NCI-H526 (cell line): ENCODE results near the gene SMYD2.

ENCODE experiments used
- DNase-seq, 2 experiments: peaks; one replicate each; lab custom pipeline; 2025; lab: John Stamatoyannopoulos, UW

SMYD2 gene

DNA sequence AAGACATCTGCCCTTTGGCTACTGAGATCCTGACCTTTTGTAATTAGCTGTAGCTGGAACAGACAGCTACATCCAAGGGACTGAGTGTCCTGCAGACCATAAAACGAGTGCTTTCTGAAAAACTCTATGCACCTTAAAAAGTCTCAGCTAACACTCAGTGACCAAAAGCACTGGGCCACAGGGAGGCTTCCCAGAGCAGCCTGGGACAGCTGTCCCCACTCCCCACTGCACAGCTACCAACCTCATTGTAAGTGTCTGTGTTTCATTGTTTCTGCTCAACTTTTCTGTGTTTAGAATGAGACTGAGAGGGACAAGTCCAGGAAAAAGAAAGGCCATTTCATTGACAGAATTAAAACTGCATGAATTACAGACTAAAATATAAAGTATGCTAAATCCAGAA lies 80.7 kb downstream of the SMYD2 start:
- no peak for DNase-seq

DNA sequence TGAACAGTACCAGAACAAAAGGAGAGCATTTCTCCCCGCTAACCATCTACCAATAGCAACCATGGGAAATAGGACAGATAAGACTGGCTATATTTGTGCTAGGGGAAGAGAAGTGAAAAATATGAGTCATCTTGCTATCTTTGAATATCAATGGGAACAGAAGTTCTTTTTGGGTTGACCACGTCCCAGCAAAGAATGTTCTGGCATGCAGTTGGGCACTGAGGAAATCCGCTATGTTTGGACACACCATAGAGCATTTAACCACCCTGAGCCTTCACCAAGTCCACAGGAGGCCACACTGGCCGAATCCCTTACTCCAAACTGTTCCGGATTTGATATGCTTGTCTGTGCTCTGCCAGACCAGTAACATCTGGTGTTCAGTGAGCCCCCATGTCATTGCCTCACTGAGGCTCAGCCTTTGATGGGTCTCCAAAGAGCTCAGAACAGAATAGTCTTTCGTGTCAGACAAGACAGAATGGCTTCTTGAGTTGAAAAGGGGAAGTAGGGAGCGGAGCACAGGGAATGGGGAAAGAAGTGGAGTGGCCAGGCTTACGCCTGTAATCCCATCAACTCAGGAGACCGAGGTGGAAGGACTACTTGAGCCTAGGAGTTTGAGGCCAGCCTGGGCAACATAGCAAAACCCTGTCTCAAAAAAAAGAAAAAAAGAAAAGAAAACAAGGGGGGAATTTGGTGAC lies 81.4 kb downstream of the SMYD2 start:
- DNase-seq: no peak

DNA sequence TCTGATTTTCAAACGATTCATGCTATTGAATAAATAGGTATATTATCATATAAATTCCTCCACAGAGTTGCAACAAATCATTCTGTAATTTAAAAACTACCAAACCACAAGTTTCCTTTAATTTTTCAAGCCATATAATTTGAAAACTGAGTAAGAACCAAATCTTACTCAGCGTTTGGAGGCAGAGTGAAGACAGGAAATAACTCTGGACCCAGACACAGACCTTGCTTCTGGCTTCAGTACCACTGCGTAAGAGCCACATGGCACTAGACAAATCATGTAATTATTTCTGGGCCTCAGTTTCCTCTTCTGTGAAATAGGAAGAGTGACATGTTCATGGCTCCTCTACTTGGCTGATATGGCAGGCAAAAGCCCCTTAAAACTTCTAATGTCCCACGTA lies 82.4 kb downstream of the SMYD2 start:
- no peak for DNase-seq

DNA sequence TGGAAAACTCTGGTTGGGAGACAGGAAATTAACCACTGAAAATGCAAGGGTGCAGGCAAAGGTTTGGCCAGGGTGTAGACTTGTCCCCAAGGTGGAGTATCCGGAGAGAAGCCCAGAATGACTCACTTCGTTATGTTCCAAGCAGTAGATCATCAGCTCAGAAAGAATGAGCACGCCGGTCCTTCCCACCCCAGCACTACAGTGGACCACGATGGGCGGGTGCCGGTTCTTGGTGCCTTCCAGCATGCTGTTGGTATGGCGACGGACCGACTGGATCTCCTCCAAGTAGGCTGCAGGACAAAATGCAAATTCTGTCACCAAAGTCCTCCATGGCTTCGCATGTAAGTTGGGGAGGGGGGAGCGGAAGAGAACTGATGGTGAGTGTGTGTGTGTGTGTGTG lies 83.4 kb downstream of the SMYD2 start:
- DNase-seq: no peak

DNA sequence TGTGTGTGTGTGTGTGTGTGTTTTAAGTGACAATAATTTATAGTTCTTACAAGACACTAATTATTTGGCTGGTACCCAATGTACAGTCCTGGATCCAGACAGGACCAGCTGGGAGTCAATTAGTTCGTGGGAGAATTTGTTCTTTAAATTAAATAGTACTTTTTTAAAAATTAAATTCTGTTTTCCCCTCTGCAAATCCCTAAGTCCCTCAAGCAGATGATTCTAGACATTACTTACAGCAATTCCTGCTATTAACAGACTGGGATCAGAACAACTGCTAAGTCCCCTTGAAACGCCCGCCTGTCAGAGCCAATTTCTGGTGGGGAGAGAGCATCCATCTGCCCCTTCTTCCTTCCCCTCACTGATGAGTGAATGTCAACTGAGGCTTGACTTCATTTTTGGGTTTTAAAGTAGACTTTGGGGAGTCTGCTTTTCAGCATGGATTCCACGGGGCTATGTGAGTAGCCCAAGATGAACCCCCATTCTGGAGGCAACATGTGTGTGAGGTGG lies 83.9 kb downstream of the SMYD2 start:
- DNase-seq: no peak

DNA sequence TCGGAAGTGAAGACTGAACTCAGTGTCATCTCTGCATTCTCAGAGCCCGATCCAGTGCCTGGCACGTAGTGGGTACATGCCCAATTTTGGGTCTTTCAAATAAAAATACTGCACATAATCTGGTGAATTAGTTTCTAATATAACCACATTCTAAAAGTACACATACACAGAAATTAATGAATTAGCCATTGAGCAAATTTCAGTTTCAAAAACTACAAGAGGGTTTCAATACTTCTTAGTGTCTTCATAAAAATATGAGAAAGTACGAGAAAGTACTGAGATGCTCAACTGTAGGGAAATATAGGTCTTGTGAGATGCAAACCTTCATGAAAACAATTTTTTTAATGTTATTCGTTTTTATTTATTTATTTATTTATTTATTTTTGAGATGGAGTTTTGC lies 86.9 kb downstream of the SMYD2 start:
- no peak for DNase-seq

DNA sequence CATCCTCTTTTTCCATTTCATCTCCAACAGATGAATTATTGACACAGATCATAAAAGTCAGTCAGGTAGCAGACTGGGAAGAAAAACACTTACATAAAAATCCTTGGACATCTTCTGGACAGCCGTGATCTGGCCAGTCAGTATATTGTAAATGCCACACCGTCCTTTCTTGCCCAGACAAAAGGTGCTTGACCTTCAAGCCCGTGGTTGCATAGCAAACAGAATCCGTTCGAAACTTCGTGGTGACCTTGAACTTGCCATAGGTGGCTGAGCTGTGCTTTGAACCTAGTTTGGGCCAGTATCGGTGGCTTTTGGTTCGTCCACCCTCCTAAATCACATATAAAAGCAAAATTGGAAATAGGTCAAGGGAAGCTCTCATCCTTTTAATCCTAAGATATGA lies 88.4 kb downstream of the SMYD2 start:
- DNase-seq: no peak

DNA sequence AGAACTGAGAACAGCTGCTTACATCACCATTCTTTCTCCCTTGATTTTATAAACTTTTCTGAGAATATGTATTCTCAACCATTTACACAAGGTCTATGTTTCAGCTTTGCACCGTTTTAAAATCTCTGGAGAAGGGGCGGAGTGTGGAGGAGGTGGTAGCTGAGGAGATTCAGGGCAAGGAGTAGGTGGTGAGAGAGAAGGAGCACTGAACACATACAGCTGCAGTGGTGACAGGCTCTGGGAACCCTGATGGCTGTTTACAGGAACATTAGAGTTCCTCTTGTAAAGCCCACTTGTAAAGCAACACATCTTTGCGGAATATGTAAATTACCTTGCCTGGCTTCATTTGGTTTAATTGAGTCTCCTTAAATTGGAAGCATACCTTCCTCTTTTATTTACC lies 89.7 kb downstream of the SMYD2 start:
- peak in 1 of 2 experiments; percentile 7 for DNase-seq

DNA sequence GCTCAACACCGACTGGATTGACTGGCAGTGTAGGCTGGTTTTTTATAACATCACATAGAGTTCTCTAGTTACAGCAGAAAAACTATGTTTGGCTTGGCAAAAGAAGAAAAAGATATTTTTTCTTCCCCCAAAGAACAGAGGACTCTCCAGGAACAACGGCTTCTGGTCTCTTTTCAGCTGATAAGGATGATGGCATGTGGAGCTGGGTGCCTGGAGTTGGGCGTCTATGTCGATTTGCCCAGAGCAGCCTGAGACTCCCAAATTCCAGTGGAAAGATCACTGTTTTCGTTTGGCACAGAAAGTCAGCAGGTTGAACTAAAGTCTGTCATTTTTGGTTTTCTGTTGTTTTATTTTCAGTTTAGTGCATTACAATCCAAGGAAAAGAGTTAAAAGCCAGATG lies 91.1 kb downstream of the SMYD2 start:
- no peak for DNase-seq

DNA sequence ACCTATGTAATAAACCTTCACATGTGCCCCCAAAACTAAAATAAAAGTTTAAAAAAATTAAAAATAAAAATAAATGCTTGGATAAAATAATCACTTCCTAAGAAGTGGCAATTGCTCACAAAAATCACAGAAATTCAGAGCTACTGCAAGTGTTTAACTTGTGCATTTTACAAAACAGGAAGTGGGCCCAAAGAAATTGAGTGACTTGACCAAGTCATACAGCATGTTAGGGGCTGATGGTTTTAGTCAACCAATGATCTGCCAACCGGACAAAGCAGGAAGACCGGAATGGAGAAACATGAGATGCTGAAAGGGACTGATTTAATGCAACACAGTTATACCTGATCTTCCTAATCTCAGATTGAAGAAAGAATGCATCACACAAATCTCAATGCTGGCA lies 96.5 kb downstream of the SMYD2 start:
- DNase-seq: no peak

DNA sequence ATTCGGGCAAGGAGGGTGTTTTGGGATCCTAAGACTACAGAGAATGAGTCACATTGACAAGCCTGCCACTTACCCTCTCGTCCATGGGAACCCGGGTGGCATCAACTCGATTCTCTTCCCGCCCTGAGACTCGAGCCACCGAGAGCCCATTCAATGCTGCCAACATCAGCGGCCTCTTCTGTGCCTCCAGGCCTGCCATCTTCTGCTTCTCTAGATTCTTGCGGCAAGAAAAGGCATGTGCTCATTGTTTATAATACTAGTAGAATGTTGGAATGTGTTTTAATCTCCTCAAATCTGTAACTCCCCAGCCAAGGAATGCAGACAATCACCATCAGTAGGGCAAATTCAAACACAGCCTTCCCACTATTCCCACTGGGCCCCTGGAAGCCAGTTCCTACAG lies 96.9 kb downstream of the SMYD2 start:
- DNase-seq: no peak

DNA sequence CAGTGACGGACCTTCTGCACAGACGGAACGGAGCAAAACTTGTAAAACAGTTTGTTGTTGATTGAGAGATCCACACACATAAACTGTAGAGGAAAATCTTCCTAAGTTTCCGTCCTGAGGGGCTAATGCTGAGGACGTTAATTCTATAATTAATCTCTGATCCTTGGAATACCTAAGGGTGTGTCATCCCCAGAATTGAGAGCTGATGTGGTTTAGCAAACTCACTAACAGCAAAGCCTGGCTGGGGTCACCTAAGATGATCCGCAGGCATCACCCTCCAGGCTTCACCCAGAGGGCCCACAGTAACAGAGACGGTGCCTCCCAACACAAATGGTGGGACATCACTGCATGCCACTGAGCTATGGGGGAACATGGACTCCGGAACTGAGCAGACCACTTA lies 97.5 kb downstream of the SMYD2 start:
- DNase-seq: no peak

DNA sequence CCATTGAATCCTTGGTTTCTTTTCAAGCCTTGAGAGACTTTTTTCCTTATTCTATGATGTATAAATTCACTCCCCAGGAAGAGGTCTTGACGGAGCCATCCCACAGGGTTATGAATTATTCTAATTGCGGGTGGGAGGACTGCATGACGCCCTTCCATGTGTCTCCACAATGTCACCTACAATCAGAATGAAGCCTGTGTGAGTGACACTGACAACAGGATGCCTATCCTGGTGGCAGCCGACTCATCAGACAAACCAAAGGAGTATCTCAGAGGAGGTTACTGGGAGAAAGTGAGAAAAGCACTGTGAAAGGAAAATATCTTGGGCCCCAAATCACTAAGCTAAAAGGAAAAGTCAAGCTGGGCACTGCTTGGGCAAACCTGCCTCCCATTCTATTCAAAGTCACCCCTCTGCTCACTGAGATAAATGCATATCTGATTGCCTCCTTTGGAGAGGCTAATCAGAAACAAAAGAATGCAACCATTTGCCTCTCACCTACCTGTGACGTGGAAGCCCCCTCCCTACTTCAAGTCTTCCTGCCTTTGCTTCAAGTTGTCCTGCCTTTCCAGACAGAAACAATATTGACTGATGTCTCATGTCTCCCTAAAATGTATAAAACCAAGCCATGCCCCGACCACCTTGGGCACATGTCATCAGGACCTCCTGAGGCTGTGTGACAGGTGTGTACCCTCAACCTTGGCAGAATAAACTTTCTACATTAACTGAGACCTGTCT lies 98.4 kb downstream of the SMYD2 start:
- DNase-seq: no peak

DNA sequence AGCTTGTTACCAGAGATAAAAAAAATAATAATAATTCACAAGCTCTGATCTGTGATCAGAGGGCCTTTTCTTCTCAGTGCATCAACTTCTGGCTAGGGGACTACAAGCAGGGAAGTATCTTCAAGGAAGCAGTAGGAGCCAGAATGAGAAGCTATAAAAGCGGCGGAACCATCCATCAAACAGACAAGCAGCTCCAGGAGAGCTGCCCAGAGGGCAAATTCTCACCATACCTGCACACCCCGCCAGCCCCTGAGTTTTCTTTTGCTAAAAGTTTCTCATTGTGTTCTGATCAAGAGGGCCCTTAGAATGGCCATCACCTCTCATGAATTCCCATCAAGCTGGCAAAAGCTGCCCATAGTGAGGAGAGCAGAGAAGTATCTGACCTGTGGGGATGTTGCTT lies 99.4 kb downstream of the SMYD2 start:
- DNase-seq: no peak

DNA sequence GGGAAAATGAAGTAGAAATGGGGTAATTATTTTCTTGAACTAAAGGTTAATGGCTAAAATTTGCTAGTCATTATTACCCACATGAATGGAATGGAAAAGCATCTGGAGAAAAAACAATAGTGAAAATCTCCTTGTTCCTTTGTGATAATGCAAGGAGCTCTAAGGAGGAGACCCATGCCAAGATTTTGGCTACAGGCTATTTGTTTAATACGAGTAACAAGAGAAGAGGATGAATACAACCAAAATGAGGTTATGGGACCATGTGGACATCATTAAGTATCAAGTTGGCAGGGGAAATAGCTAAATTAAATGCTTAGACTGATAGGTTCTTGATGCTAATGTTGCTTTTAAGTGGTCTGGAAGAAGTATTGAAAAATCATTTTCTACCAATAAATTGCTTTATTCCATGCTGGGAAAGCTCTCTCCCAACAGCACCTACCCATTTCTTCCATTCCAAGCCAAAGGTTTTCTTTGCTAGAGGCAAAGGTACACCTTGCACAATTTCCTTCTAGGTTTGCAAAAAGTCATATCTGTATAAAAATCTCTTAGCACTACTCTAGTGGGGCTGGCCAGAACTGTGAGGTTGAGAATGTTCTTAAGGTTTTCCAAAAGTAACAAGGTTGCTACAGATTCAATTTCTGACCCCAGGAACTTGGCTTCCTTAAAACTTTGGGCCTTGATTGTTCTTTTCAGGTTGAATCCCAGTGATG lies 100.2 kb downstream of the SMYD2 start:
- DNase-seq: no peak

DNA sequence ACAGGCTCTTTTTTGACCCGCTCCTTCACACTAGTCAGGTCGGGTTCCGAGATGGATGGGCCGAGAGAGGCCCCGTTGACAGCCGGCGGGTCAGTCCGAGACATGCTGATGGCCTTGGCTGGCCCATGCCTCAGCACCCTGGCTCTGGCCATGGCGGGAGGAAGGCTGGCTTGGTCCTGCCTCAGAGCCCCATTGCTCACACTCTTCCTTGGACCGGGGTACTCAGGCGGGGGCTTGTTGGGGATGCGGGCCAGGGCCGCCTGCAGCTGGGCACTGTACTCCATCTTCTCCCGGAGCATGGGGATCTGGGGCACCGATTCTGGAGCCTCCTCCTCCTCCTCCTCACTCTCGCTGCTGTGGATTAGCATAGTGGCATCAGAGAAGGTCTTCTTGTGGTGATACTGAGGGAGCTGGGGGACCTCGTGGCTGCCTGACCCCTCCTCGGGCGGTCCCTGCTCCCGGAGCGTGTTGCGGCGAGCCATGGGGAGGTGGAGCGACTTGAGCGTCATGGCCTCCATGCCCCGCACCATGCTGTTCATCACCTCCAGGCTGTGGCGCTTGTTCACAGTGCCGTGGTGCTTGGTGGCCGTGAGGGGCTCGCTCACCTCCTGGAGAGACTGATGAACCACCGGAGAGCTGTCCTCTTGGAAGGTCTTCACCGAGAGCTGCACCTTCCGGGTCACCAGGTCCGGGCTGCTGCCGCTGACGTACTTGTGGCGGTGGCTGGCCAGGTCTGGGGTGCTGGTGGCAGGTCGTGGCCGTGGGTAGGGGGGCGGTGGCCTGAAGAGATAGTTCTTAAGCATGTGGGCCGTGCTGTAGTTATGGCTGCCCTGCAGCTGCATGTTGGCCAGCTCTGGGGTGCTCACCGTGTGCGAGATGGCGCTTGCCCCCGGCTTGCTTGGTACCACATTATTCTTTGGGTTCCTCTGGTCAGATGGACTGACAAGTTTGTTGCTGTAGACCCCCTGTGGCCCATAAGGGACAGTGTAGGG lies 102.7 kb downstream of the SMYD2 start:
- DNase-seq: no peak

DNA sequence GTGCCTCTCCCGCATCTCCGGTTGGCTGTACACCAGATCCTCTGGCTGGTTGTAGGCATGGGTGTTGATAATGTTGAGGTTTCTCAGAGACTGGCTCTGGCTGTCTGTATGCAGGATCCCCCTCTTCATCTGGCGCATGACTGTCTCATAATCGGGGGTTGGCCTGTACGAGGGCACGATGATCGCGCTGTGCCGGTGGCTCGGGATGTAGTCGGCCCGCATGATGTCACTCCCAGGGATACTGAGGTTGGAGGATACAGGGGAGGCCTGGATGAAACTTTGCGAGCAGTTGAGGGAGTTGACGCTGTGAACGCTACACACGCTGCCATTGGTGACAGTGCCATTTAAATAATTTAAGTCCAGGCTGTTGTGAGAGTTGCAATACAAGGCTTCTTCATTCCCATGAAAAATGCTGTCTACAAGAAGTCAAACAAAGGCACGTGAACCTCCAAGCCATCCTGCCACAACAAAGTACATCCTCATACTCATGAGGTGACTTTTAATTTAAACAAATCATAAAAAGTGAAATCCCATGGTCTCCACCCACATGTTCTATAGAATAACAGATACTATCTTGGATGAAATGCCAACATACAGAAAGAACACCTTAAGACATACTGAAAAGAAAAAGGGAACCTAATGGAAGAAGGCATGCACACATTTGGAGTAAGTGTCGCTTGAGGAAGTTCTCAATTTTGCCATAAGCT lies 103.6 kb downstream of the SMYD2 start:
- DNase-seq: no peak

DNA sequence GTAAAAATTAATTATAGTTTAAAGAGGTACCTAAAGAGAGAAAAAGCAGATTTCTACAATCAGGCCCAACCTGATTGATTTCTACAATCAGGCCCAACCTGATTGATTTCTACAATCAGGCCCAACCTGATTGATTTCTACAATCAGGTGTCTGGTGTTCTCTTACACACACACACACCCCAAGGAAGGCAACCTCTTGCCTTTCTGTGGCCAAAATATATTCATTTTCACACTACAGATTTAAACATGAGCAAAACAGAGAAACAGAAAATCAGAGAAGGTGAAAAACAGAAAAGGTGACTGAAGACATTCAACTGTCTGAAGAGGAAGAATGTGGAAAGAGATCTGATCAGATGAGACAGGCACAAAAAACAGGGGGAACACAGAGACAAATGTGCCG lies 104.5 kb downstream of the SMYD2 start:
- DNase-seq: no peak

DNA sequence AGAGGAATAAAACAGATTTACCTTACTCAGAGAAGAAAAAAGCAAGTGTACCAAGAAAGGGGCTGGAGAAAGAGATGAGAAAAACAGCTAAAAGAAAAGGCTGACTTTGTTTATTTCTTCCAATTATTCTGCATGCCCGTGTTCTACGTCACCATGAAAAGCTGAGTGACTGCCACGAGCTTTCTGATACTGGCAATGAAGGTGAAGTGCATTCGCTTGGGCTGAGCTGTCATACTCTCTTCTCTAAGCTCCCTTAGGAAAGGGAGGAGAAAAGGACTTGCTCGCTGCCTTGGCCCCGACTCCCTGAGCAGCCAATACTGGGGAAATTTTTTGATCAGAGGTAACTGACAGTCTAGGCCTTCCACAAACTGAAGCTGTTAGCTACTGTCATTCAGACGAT lies 105.4 kb downstream of the SMYD2 start:
- no peak for DNase-seq
